Left ventricle myocardium superior (tissue), 1 donor: ENCODE data around the gene DGKD. TPM values are rescaled to one million over a fixed set of nuclear protein-coding genes. Genes with fewer than 3 reads are reported as not detected.
"Not testable (repeated sequence)": the region's sequence is repeated elsewhere in the genome, so short reads cannot be mapped to it uniquely, and the experiment has no call there.

Experiments
- ATAC-seq: fragments of 200-7000 bp; cut with Tn5 transposase; one replicate; pipeline ENCODE4 v1.9.1; 2020; ENCODE audit warnings: mild to moderate bottlenecking, moderate library complexity
- DNase-seq: peaks from one replicate; pipeline ENCODE4 v3.0.0-alpha.2; 2020
- intact Hi-C: fragments of 100-400 bp; cut with micrococcal nuclease; formaldehyde crosslinking; loops from one replicate; pipeline ENCODE4 v1.11.0; 2022
- long read RNA-seq: library from polyadenylated mRNA; unstranded; transcript quantifications from one replicate; pipeline ENCODE4 v2.0.0, GENCODE V29; 2021
- total RNA-seq: library from RNA; stranded (reverse); fragmentation: NEBNext Ultra II Directional; extraction: Animal tissue kit (Norgen Biotek cat#: 25700); gene quantifications from one replicate; pipeline ENCODE4 v1.2.1, GENCODE V29; 2021
- donor health status: DM: no; HTN: yes; CAD: no; lungs with severe emphysema.

Gene DGKD
- 27.1 TPM for total RNA-seq
- long read RNA-seq, full-length matches to known transcripts = 1 of 29 reads
- long read RNA-seq, partial matches to known transcripts = 26 of 29 reads
- long read RNA-seq, other reads (novel, unspliced or antisense) = 2 of 29 reads

- intact Hi-C loops = loop anchor here (10.0 kb wide), 1 partner anchor 91 kb away; no protein-coding TSS in a partner anchor
These were observed at the start of gene DGKD for GRCh38 chr2:233353769-233354499. DGKD (plus strand) TSS chr2:233354494; CDS start chr2:233354519, 25 bp downstream.

DNA sequence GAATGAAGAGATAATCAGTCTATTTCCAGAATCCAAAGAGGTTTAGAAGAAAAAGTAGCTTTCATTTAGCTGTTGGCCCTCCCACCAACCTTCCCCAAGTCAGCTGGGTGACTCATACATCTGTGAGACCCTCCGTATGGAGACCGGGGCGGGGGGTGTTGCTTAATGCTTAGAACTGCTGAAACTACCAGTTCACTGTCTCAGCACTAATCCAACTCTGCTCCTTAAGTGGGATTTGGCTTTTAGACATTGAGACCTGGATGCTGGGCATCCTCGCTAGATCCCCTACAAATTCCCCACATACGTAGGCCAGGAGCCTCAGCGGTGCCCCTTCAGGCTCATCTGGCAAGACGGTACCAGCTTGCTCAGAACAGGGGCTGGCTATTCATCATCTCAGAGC is 46.7 kb upstream of the DGKD start, which contains the start of gene SAG:
Gene SAG (plus strand): TSS at position 252 of the 400 bp plus-strand sequence. CDS start 1,374 bp downstream, outside the sequence.
- ATAC-seq = no peak
- intact Hi-C loops = no loop called here
- no peak for DNase-seq

More at GRCh38 chr2:233353769-233354499, at the start of gene DGKD:
- DNase-seq (peak; percentile 83), ATAC-seq (peak; percentile 82)

- DNase-seq (no peak), ATAC-seq (no peak)
- intact Hi-C loops = no loop called here
These were observed 42.9 kb upstream of the DGKD start for GRCh38 chr2:233311241-233311926.

DNA sequence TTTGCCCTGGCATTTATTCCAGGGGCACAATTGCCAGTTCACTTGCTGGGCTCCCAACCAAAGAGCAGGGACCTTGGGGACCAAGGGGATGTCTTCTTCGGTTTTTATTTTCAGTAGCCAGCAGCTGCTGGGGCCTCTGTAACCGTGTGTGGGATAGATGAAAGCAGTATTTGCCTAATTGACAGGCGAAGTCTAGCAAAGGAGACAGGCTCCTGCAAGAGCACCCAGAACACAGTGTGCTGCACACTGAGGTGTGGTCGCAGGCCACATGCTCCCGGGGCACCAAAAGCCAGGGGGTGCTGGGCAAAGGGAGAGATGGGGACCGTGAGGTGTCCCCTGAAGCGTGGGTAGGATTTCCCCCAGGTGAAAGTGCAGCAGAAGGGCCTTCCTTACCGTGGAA is 41.4 kb upstream of the DGKD start:
- intact Hi-C loops = no loop called here
- DNase-seq (no peak), ATAC-seq (no peak)

- intact Hi-C loops = no loop called here
- ATAC-seq (no peak), DNase-seq (no peak)
These were observed 39.9 kb upstream of the DGKD start for GRCh38 chr2:233314180-233314925.

DNA sequence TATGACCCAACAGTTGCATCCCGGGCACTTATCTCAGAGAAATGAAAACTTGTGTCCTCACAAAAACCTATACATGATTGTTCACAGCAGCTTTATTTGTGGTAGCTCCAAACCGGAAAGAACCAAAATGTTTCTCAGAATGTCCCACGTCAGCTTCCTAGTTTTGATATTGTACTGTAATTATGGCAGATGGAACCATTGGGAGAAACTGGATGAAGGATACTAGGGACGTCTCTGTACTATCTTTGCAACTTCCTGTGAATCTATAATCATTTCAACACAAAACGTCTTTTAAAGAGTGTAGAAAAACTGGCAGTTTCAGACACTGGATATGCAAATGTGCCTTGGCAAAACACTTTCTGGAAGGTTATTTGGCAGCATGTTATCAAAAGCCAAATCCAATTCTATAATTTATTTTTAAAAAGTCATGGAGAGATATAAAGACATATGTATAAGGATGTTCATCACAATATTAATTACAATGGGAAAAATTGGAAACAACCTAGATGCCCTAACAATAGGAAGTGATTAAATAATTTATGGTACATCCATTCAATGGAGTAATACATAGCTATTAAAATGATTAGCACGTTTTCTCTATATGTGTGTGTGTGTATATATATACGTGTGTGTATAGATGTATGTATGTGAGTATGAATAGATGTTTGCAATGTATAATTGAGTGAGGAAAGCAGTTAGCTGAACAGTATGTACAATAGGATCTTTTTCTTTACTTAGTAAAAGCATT is 36.9 kb upstream of the DGKD start:
- intact Hi-C loops = no loop called here
- DNase-seq = no peak
- ATAC-seq = no peak

- intact Hi-C loops = no loop called here
- DNase-seq = no peak
- no peak for ATAC-seq
These were observed 35.0 kb upstream of the DGKD start for GRCh38 chr2:233319256-233319655.

DNA sequence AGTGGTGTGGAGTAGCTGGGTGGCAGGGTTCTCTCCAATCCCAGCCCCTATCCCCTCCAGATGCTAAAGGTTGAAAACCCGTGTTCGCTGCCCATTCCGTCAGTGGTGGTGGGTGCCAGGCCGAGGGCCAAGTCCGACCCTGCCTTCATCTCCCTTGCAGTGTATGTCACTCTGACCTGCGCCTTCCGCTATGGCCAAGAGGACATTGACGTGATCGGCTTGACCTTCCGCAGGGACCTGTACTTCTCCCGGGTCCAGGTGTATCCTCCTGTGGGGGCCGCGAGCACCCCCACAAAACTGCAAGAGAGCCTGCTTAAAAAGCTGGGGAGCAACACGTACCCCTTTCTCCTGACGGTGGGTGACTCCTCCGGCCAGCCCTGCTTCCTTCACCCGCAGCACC is 33.8 kb upstream of the DGKD start:
- ATAC-seq = no peak
- intact Hi-C loops = no loop called here

GRCh38 chr2:233321166-233321565 is 33.1 kb upstream of the DGKD start:
- DNase-seq (no peak), ATAC-seq (no peak)
- intact Hi-C loops = no loop called here

More for the DNA sequence above, 33.8 kb upstream of the DGKD start:
- DNase-seq = no peak

DNA sequence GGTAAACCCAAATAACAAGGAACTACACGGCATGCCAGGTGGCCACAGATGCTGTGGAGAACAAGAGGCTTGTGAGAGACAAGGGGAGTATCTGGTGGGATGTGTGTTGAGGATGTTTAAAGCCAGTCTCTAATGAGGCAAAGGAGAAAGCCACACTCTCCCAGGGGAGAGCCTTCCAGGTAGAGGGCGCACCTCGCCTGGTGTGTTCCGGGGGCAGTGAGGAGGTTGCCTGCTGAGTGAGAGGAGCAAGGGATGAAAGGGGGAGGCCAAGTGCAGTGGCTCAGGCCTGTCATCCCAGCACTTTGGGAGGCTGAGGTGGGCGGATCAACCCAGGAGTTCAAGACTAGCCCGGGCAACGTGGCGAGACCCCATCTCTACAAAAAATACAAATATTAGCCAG is 30.4 kb upstream of the DGKD start:
- ATAC-seq (no peak), DNase-seq (no peak)
- intact Hi-C loops = no loop called here

GRCh38 chr2:233325256-233325655 is 29.0 kb upstream of the DGKD start:
- DNase-seq (no peak), ATAC-seq (no peak)
- intact Hi-C loops = no loop called here

DNA sequence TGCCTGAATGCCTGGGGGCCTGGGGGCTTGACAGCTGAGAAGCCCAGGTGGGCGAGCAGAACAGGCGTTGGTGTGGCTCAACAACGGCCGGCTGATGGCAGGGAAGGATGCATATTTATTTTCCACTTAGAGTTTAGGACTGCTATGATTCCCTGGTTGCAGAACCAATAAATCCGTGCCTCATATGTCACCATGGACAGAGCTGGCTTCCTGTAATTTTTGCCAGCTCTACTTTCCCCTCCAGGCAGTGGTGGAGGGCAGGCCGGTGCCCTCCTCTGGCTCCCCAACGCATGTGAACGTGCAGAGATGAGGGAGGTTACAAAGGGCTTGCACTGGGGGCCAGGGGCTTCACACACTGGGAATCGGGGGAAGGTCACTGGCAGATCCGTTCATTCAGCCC is 28.5 kb upstream of the DGKD start:
- intact Hi-C loops = no loop called here
- ATAC-seq (no peak), DNase-seq (no peak)

- DNase-seq (no peak), ATAC-seq (no peak)
- intact Hi-C loops = no loop called here
These were observed 27.8 kb upstream of the DGKD start for GRCh38 chr2:233326500-233326899.

DNA sequence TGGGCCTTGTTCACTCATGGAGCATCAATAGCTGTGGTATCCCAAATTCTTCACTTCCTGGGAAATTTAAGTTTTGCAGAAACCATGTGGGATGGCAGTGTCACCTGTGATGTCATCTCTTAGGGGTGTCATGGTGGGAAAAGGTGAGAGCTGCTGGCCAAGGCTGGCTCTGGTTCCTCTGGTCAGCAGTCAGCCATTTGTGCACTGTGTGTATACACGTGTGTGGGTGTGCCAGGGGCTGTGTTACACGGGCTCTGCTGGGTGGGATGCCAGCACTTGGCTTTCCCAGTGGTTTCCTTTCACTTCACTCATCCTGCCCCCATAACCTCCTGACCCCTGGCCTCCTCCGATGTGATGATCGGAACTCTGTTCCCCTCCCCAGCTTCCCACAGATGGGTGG is 25.4 kb upstream of the DGKD start:
- ATAC-seq = no peak
- DNase-seq = no peak
- intact Hi-C loops = no loop called here

DNA sequence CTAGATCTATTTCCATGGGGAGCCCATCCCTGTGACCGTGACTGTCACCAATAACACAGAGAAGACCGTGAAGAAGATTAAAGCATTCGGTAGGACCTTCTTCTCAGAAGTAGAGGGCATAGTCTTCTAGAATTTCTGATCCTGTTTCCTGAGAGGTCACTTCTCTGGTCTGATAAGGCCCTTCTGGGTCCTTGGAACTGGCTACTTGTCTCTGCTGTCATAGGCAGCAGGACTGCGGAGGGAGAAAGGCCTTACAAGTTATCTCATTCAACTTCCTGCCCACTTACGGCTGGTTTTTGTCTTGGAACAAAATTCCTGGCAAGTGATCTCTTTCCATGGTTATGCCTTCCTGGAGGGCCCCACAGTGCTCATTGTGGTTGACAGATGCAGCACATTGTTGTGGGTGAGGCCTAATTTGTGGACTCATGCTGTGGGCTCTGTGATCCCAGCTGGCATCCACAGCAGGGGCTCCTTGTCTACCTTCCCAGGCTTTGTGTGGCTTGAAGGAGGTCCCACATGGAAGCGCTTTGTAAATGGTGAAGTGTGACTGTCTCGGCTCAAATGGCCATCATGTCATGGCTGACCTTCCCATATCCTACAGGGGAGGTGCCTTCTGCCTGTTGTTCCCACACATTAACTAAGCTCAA is 24.7 kb upstream of the DGKD start:
- intact Hi-C loops = no loop called here
- ATAC-seq = no peak
- DNase-seq = no peak

GRCh38 chr2:233331536-233331935 is 22.8 kb upstream of the DGKD start:
- DNase-seq = peak; percentile 54
- peak; percentile 84 for ATAC-seq
- intact Hi-C loops = no loop called here

- DNase-seq (no peak), ATAC-seq (no peak)
- intact Hi-C loops = no loop called here
These were observed 22.2 kb upstream of the DGKD start for GRCh38 chr2:233332125-233332524.

DNA sequence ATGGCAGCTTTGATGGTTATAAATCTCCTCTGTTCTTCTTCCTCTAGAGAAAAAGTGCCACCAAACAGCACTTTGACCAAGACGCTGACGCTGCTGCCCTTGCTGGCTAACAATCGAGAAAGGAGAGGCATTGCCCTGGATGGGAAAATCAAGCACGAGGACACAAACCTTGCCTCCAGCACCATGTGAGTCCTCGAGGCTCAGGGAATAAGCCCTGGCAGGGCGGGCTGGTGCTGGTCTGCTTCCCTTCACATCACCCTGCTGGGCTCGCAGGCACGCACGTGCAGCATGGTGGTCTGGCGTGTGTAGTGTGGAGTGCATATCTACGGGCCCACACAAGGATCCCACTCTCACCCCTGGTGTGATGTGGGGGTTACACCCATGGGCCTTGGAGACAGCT is 19.4 kb upstream of the DGKD start:
- no peak for DNase-seq
- intact Hi-C loops = no loop called here
- no peak for ATAC-seq

- intact Hi-C loops, ATAC-seq, DNase-seq: not testable (repeated sequence)
These were observed 18.2 kb upstream of the DGKD start for GRCh38 chr2:233336091-233336490.
